HG02840 (cell line): ENCODE measurements around the gene PPM1H.

Experiments used
- ATAC-seq: cut with Tn5 transposase; IDR thresholded peaks from one replicate; pipeline ENCODE4 v1.9.1; 2021; ENCODE audit warnings: mild to moderate bottlenecking, moderate library complexity, moderate number of reproducible peaks; ENCODE audit not compliant: unreplicated experiment, low FRiP score

Gene PPM1H

DNA sequence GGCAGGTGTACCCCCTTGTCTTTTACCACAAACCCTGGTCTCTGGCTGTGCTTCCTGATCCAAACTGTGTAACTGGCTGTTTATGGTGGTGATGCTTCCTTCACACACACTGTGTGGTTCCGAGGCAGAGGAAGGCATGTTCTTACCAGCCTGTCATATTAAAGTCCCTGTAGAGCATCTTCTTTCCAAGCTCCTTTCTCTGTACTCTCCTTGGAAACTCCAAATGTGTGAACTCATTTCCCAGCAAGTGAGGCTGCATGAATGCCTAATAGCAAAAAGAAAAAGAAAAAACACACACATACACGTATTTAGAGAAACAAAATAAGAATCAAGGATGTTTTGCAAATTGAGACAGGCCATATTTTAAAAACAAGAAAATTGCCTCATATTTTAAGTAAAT, 214.9 kb downstream of the PPM1H start:
- ATAC-seq = no peak

DNA sequence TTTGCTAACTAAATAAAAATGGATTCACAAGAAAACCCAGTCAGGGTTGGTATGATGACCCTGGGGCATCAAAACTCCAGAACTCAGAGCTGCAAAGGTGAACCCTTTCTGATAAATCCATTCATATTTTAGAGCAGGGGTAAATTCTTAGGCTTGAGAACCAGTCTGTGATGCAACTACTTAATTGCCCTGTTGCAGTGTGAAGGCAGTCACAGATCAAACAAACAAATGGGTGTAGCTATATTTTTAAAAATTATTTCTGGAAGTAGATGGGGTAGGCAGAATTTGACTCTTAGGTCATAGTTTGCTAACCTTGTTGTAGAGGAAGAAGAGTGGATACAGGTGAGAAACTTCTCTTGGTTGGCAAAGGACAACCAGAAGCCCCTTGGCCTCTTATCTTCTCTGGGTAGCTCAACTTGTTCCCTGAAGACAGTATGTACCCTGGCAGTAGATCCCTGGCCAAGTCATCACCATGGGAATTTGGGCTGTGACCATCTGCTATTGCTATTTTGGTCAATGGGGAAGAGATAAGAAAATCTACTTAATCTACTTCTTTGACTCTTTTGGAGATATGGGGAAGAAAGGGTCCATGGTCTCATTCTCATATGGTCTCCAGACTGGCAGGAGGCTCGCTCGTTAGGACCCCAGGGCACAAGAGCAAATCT, 216.1 kb downstream of the PPM1H start:
- ATAC-seq = no peak

DNA sequence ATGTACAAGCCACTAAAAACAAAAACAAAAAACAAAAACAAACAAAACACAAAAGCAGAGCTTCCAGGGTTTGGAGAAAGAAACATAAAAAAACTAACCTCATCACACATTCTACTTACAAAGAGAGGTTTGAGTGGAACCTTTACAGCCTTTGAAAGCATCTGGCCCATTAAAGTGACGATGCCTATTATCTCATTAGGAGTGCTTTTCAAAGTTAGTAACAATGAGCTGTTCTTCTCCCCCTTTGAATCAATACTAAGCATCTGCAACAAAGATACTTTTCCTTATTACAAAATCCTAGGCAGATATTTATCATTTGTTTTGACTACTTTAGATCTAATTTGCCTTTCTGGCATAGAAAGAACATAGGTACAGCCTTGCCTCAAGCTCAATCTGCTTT, 217.3 kb downstream of the PPM1H start:
- no peak for ATAC-seq

DNA sequence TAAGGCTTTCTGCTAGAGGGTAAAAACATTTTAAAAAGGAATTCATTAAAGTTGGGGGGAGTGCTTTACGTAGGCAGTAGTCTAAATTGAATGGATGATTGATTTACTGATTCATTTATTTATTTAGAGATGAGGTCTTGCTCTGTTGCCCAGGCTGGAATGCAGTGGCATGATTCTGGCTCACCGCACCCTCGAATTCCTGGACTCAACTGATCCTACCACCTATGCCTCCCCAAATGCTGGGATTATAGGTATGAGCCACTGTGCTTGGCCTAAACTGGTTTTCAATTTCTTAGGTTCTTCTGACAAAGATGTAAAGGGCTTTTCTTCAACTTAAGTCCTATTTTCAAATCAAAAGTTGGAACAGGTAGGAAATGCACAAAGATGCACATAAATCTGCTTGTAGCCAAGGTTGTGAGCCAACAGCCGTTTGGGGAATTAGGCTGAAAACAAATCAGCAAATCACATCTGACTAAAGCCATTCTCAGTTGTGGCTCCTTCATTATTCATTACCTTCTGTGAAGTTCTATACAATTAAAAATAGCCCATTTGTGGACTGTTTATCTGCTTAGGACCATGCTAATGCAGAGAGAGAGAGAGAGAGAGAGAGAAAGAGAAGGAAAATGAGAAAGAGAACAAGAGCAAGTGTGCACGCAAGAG, 218.0 kb downstream of the PPM1H start:
- ATAC-seq = no peak

DNA sequence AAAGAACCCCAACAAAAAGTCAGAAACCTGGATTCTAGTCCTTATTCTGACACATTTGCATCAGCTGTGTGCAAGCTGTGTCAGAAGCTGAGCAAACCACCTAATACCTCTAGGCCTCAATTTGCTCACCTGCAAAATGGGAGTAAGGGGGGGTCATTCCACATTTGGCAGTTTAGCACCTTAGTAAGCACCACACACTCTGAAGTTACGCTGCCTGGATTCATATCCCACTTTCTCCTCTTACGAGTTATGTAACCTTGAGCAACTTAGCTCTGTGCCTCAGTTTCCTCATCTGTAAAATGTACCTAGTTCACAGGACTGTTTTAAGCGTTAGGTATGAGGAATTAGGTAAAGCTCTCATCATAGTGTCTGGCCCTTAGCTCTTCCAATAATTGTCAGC, 218.9 kb downstream of the PPM1H start:
- no peak for ATAC-seq

DNA sequence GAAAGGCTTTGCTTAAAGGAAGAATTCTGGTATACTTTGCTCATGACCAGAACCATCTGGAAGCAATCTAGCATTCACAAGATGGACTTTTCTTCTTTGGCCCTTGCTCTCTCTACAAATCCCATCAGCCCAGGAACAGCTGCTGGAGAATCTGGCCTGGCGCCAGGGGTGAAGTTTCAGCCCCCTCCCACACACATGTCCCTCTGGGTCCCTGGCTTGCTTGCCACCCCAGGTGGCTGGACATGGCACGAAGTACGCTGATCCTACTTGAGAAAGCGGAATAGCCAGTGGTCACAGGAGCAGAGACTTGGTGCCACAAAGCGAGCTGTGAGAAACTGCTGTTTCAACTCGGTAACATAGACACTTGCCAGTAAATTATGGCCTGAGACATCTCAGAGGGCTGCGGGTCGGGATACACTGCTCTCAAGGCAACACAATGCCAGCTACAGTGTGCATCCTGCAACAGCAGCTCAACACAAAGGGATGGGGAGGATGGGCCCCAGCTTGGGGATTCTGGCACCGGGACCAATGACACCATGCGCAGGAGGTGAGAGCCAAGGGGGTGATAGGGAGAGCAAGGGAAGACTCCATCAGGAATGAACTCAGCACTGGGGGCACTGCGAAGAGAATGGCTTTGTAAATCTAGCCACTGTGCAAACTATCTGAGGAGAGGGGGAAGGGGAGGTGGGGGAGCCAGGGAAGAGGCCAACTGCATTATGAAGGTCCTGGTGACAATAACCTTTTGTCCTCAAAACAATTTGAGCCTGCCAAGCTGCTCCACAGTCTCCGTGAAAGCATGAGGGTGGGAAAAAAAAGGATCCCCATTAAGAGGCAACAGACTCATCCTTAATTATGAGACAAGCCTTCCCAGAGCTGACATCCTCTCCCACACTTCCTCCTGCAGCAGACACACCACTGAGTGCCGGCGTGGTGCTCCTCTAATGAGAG, 219.9 kb downstream of the PPM1H start:
- ATAC-seq = no peak

DNA sequence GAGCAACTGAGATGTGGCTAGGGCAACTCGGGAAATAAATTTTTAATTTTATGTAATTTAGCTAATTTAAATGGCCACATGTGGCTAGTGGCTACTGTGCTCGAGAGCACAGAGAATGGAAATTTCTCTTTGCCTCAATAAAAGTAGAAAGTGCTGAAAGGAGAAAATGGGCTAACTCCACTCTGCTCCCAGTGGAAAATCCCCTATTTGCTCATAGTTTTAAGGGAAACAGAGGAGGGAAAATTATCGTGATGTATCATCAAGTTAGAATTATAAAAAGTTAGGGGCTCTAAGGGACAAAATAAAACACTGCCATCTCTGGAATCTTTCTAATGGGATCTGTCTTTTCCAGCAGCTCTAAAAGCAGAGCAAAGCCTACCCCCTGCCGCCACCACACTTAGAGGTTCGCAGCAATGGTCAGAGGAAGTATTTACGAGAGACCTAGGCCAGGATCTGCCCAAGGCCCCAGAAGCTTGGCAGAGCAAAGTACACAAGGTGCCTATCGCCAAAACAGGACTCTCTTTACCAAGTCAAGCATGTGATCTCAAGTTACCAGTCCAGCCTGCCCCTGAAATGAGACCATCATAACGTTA, 220.7 kb downstream of the PPM1H start:
- ATAC-seq = no peak

DNA sequence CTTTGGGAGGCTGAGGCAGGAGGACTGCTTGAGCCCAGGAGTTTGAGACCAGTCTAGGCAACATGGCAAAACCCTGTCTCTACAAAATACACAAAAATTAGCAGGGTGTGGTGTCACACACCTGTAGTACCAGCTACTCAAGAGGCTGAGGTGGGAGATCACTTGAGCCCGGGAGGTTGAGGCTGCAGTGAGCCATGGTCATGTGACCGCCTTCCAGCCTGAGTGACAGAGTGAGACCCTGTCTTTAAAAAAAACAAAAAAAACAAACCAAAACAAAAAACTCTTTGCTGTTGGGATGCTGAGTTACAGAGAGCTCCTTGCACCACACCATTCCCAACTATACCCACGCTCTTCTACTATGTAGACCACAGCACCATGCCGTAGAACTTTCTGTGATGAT, 221.2 kb downstream of the PPM1H start:
- no peak for ATAC-seq

DNA sequence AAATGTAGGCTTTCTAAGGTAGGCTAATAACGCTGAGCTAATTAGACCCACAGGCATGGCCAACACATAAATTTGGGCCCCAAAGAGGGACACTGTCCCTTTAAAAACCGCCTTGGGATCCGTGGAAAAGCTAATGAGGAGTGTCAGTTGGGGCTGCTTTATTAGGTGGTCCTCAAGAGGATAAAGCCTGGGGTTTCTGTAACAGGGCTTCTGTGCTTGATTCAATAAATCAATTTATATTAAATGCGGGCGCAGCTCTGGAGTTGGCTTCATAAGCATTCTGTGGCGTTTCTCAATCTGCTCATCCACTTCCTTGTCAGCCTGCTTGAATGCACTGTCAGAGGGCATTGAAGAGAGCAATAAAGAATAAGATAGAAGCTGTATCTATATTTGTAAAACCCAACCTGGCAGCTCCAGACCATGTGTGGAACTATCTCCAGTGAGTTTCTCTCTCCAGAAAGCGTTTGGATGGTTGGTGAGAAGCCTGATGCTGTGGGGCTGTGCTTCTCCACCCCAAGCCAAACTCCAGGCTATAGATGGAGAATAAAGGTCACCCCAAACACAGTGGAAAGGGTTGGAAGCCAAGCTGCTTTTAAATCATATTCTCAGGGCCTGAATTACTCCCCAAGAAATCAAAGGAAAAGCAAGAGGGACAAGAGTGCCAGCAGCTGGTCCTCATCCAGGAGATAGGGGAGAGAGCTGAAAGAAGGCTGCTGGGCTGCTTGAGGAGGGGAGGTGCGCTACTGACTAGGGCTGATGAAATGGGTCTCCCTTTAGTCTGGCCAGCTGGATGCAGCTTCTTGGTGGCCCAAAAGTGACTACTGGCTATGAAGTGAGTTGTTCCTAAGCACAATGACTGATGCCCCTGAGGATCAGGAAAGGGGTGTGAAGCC, 222.0 kb downstream of the PPM1H start:
- ATAC-seq = no peak

DNA sequence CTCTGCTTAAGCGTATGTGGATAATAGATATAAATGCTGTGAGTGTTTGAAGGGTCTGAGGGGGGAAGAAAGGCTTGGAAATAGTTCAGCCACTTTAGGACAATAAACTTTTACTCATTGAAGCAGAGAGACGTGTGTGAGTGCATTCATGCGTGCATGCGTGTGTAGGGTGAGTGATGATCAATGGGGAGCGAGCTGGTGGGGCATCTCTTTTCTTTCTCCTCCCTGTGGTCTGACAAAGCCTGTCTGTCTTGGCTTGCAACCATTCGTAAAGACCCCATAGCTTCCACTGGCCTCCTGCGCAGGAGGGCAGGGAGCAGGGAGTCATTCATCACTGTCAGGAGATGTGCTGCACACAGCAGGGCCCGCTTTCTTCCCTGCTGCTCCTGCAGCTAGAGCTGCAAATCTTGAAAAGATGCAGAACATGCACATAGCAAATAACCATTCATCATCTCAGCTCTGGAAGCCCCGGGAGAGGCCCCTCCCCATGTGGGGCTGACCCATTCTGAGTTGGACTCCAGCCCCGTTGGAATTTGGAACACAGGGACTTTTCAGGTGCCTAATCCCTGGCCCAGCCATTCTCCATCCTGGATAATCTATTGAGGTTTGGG, 223.2 kb downstream of the PPM1H start:
- ATAC-seq = no peak

DNA sequence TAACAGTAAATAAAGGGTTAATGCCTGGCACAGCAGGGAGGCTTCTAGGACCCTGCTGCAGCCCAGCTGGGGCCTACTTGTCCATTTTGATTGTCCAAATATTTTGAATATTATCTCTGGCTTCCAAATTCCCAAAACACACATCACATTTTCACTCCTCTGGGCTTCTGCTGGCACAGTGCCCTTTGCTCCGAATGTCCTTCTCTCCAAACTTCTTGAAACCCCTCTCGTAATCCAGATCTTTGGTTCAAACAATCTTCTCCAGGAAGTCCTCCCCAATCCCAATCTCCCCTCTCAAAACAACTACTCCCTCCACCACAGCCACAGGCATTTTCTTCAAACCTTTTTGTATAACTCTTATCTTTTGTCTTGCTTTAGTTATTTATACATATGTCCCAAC, 225.6 kb downstream of the PPM1H start:
- no peak for ATAC-seq

DNA sequence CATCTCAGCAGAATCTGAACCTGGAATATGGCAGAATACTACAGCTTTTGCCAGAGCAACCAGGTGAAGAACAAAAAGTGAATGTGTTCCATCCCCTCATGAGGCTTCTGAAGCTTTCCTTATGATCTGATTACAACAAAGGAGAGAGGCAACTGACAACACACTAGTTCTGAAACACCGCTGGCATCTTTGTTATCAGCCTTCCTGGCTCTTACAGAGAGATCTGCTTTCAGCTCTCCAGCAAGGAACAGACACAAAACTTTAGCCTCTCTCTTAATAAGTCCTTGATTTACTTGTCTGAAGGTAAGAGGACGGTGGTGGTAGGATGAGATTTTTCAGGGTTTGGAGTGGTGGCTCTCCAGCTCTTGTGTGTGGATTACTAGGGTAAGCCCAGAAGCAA, 227.0 kb downstream of the PPM1H start:
- no peak for ATAC-seq

DNA sequence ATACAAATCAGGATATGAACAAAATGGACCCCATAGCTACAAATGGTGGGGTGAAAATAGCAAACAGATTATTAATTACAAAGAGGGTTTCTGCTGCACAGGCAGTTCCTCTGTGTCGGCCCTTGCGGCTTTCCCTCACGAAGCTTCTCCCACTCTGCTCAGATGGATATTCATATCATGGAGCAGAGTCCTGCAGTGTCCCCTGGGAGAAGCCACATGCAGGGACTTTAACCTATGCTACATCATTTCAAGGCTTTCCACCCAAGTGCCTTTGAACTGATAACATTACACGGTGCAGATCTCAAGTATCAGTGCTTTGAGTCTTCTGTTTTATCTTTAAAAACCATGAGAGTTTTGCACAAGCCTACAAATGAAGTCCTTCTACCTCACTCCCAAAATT, 229.1 kb downstream of the PPM1H start:
- no peak for ATAC-seq

DNA sequence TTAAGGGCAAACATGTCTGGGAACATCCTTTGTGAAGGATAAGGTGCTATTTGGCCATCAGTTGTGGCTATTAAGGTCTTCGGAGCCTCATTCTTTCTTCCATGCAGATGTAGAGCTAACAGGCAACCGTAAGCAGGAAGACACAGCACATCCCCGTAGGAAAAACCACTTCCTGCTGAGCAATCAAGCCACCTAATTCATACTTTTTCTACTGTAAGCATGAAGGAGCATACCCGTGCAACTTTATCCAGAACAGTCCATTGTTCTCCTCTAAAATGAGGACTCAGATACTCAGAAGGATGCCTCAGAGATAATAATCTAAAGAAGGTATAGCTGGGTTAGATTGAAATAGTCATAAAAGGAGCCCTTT, 232.0 kb downstream of the PPM1H start:
- no peak for ATAC-seq

DNA sequence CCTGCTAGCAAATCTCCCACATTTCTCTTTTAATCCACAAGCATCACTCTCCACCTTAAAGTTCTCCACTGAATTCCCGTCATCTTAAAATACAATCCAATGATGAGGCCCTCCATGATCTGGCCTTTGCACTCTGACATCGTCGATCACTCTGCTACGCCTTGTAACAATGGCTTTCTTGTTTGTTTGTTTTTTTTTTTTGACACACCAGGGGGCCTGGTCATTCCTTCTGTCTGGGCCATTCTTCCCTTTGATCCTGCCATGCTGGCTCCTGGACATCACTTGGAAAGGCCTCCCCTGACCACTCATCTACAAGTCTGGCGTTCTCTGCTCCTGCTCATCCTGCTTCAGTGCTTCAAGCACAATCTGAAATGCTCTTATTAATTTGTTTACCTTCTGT, 233.5 kb downstream of the PPM1H start:
- no peak for ATAC-seq

DNA sequence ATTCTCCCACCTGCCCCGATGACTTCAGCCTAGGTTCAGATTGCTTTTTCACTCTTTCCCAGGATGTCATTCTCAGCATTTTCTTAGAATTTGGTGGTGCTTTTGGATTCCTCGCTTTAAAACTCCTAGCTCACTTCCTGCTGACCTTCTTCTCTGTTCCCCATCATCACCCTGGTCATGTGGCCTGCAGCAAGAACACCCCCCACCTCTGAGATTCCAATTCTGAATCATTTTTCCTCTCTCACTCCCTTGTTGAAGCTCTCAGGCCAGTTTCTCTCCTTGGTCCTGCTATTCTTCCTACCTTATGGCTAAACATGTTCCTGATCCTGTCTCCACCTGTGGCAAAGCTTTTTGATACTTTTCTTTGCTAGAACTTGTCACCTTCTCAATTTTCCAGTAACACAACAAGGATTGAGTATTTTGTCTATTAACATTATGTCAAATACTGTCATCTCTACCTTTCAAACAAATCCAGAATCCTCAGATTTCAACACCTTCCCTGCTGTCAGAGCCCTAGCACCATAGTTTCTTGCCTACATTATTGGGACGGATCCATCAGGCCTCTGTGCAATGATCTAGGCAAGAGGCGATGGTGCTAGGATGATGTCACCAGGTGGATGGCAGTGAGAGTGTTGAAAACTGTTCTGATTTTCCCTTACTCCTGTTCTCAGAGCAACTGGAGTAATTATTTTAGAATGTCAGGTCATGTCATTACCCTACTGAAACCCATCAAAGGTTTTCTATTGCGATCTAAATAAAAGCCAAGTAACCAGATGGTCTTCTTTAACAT, 234.7 kb downstream of the PPM1H start:
- ATAC-seq = no peak

DNA sequence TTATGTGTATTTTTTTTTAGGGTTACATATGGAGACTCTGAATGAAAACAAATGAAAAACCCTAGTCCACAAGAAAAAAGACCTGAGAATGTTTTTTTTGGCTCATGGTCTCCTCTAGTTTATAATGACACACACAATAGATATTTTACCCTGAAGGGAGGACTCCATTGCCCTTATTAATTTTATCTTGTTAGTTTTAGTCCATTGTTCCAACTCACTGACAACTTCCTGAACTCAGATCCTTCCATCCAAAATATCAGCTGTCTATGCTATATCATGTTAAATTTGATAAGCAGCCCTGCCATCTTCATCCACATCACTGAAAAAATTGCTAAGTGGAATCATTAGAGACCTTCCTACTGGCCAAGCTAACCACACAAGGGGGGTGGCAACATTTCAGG, 236.2 kb downstream of the PPM1H start:
- ATAC-seq = no peak

DNA sequence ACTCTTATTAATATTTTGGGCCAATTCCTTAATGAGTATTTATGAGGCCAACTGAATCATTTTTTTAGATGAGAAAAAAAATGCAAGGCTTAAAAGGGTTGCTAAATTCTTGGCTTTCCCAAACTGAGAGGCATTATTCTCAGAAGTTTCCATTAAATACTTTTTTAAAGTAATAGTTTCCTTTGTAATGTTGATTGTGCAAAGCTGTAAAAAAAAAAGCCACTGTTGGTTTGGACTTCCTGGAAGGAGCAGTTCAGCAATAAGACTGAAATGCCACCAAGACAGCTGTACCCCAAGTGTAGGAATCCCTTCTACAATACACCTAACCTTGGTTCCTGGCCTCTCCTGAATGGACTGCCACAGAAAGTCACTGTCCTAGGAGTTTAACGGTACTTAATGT, 237.1 kb downstream of the PPM1H start:
- ATAC-seq = no peak

DNA sequence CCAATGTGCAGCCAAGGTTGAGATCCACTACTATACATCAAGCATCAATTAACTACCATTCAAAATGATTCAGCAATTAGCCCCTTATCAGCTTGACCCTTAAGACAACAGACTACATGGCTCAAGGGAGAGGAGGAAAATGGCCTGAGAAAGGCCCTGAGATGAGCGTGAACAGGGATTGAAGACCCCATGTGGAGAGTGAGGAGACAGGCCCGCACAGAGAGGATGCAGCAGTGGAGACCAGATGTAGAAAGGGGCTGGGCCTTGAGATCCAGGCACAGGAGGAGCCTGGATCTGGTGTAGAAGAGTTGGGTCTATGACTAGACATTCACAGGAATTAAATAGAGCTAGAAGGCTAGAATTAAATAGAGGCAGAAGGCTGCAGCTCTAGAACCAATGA, 239.3 kb downstream of the PPM1H start:
- ATAC-seq = no peak
